Nucleus accumbens (tissue), 56 donors: ENCODE results near the gene DPH6.
"Not testable (repeated sequence)": the region's sequence is repeated elsewhere in the genome, so short reads cannot be mapped to it uniquely, and the experiment has no call there.

Source experiments
- DNase-seq, 56 donors: peaks; one replicate each; lab custom pipeline; 2025; lab: John Stamatoyannopoulos, UW

DPH6 gene

GRCh38 chr15:35374661-35375060, 171.3 kb downstream of the DPH6 start:
- no peak for DNase-seq

GRCh38 chr15:35362195-35362829, 183.7 kb downstream of the DPH6 start:
- DNase-seq: no peak

- DNase-seq: no peak
Measured at GRCh38 chr15:35358824-35359223, 187.1 kb downstream of the DPH6 start.

- DNase-seq: no peak
Measured at GRCh38 chr15:35351059-35351458, 194.9 kb downstream of the DPH6 start.

GRCh38 chr15:35349916-35350315, 196.0 kb downstream of the DPH6 start:
- DNase-seq: no peak

- no peak for DNase-seq
Measured at GRCh38 chr15:35330916-35331315, 215.0 kb downstream of the DPH6 start.

GRCh38 chr15:35330048-35330695, 215.8 kb downstream of the DPH6 start:
- no peak for DNase-seq

GRCh38 chr15:35329521-35329961, 216.4 kb downstream of the DPH6 start:
- DNase-seq: no peak

- not testable (repeated sequence) for DNase-seq
Measured at GRCh38 chr15:35328836-35329235, 217.1 kb downstream of the DPH6 start.

GRCh38 chr15:35327789-35328188, 218.2 kb downstream of the DPH6 start:
- no peak for DNase-seq

GRCh38 chr15:35325374-35325941, 220.5 kb downstream of the DPH6 start:
- no peak for DNase-seq

- no peak for DNase-seq
Measured at GRCh38 chr15:35323141-35323540, 222.8 kb downstream of the DPH6 start.

- DNase-seq: no peak
Measured at GRCh38 chr15:35321926-35322325, 224.0 kb downstream of the DPH6 start.

- no peak for DNase-seq
Measured at GRCh38 chr15:35320911-35321310, 225.1 kb downstream of the DPH6 start.
